Measurements from ENCODE around the gene CPNE7.

The CPNE7 gene

GRCh38 chr16:89607453-89607852 lies 31.9 kb downstream of the CPNE7 start:
- H3K4me3 ChIP-seq (ENCODE audit: low read length) = no peak overlapping the region
- DNase-seq (ENCODE audit: low read depth) = no peak

DNA sequence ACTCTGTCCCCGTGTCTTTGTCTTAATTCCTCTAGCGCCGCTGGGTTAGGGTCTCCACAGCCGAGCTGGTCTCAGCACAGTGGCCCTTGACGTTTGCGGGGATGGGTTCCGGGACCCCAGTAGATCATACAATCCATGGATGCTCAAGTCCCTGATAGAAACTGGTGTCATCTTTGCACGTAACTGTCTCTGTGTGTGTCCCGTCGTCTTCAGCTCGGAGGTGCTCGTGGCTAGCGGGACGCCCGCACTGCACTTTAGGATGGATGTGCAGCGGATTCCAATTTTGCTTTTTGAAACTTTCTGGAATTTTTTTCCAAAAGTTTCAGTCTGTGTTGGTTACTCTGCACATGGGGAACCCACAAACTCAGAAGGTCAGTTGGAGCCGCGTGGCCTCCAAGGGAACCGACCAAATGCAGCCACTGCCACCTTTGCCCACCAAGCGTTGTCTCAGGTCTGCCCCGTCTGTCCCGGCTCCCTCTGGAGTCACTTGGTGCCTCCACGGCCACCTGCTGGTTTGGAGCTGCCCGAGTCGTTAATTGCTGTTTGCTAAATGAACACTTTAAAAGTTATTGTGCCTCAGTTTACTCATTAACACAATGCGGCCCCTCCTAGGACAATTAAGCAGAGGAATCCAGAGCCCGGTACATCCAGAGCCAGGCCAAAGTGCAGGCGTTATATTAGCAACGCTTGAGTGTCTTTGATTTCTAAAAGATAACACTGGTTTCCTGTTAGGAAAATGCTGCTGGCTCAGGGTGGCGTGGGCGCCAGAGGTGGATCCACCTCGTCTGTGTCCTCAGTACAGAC lies 32.6 kb downstream of the CPNE7 start:
- no peak overlapping the region for H3K4me3 ChIP-seq (ENCODE audit: low read length)
- no peak for DNase-seq (ENCODE audit: low read depth)
- TF ChIP-seq, protein P1, sequence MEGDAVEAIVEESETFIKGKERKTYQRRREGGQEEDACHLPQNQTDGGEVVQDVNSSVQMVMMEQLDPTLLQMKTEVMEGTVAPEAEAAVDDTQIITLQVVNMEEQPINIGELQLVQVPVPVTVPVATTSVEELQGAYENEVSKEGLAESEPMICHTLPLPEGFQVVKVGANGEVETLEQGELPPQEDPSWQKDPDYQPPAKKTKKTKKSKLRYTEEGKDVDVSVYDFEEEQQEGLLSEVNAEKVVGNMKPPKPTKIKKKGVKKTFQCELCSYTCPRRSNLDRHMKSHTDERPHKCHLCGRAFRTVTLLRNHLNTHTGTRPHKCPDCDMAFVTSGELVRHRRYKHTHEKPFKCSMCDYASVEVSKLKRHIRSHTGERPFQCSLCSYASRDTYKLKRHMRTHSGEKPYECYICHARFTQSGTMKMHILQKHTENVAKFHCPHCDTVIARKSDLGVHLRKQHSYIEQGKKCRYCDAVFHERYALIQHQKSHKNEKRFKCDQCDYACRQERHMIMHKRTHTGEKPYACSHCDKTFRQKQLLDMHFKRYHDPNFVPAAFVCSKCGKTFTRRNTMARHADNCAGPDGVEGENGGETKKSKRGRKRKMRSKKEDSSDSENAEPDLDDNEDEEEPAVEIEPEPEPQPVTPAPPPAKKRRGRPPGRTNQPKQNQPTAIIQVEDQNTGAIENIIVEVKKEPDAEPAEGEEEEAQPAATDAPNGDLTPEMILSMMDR (conservative IDR thresholded peaks at IDR 0.05; ENCODE audit: low read length) = no peak

More at GRCh38 chr16:89607453-89607852, 31.9 kb downstream of the CPNE7 start:
- TF ChIP-seq, protein P1 (conservative IDR thresholded peaks at IDR 0.05; ENCODE audit: low read length) = no peak

- H3K4me3 ChIP-seq (ENCODE audit: low read length) = no peak overlapping the region
- DNase-seq (ENCODE audit: low read depth) = no peak
- TF ChIP-seq, protein P1 (conservative IDR thresholded peaks at IDR 0.05; ENCODE audit: low read length) = no peak
These were observed 34.5 kb downstream of the CPNE7 start for GRCh38 chr16:89610108-89610453.

- TF ChIP-seq, protein P1 (conservative IDR thresholded peaks at IDR 0.05; ENCODE audit: low read length) = no peak
- no peak overlapping the region for H3K4me3 ChIP-seq (ENCODE audit: low read length)
- DNase-seq (ENCODE audit: low read depth) = no peak
These were observed 37.0 kb downstream of the CPNE7 start for GRCh38 chr16:89612415-89613166.

DNA sequence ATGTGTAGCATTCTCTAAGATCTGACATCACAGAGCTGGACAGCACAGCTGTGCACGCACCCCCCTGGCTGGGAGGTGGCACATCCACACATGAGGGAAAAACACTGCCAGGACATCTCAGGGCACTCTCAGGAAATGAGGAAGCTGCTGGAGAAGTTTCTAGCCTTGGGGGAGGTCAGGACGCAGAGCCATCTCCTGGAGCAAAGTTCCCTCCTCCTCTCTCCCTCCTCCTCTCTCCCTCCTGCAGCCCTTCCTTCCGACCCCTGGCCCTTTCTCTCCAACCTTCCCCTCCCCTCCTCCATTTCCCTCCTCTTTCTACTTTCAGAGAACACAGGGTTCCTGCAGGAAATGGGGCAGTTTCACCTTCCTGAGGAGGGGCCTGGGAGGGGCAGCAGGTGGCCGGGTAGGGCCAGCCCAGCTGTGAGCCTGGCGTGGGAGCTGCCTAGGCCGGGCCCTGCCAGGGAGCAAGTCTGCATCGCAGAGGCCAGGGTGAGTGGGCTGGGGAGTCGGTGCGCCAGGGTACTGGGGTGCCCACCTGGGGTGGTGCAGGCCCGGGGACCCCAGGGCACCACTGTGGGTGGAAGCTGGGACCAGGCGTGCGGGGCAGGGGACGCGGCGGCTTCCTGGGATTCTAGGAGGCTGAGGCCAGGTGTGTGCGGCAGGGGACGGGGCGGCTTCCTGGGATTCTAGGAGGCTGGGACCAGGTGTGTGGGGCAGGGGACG lies 37.8 kb downstream of the CPNE7 start, which contains the start of gene DPEP1:
DPEP1 (plus strand) TSS at position 412 of the 723 bp plus-strand sequence. CDS start 16,769 bp downstream, outside the sequence.
- no peak within 1 kb of the TSS for H3K4me3 ChIP-seq (ENCODE audit: low read length)
- TF ChIP-seq, protein P1 (conservative IDR thresholded peaks at IDR 0.05; ENCODE audit: low read length) = no peak
- DNase-seq (ENCODE audit: low read depth) = no peak

DNA sequence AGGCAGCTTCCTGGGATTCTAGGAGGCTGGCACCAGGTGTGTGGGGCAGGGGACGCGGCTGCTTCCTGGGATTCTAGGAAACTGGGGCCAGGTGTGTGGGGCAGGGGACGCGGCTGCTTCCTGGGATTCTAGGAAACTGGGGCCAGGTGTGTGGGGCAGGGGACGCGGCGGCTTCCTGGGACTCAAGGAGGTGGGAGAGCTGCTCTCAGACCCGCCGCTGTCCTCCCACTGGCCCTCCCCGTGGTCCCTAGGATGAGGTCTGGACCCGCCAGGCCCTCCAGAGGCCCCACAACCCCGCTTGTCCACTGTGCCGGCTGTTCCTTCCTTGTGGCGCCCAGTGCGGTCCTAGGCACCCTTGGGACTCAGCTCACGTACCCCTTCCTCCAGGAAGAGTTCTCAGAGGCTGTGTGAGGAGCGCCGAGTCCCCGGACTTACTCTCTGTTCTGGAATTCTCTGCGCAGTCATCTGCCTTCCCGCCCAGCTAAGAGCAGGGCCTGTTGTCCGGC lies 38.4 kb downstream of the CPNE7 start:
- TF ChIP-seq, protein P1 (conservative IDR thresholded peaks at IDR 0.05; ENCODE audit: low read length) = no peak
- DNase-seq (ENCODE audit: low read depth) = no peak
- H3K4me3 ChIP-seq (ENCODE audit: low read length) = no peak overlapping the region
